GM21576 (cell line): ENCODE measurements around the gene SAV1.
"Not testable (repeated sequence)": the region's sequence is repeated elsewhere in the genome, so short reads cannot be mapped to it uniquely, and the experiment has no call there.

ENCODE experiments used
- ATAC-seq: cut with Tn5 transposase; IDR thresholded peaks from one replicate; pipeline ENCODE4 v1.9.1; 2021; ENCODE audit warnings: mild to moderate bottlenecking, moderate library complexity; ENCODE audit not compliant: unreplicated experiment

SAV1 gene

DNA sequence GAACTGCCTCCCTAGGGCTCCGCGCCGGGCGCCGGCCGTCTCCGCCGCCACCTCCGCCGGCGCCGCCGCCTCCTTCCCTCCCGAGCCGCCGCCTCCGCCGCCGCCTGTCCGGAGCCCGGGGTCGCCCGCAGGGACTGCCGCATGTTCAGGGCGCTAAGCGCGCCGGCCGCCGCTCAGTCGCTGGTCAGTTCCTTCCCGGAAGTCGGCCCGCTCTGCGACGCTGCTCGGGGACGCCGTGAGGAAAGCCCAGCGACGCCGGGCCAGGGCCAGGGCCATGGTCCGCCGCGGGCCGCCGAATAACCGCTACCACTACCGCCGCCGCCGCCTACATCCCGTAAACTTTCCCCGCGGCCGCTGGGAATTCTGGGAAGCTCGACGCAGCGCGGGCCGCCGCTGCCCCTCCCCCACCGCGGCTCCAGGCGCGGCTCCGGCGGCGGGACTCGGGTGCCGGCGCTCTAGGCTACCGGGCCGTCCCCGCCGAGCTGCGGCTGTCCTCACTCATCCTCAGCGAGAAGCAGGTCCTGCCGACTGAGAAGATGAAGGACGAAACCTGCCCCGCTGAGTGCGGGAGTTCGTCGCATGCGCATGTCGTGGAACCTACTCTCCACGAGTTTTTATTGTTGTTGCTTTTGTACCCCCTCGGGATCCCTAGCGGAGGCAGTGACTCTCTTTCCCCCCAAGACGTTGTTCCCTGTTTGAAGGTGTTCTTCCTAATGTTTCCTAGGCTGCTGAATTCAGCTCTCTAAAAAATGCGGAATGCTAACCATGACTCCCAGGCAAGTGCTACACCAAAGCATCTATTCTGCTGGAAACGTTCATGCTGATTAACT is at the start of gene SAV1:
TSS of gene SAV1 (minus strand) at position 311 of the 830 bp plus-strand sequence. CDS start 339 bp downstream, outside the sequence.
- peak; percentile 39 for ATAC-seq

DNA sequence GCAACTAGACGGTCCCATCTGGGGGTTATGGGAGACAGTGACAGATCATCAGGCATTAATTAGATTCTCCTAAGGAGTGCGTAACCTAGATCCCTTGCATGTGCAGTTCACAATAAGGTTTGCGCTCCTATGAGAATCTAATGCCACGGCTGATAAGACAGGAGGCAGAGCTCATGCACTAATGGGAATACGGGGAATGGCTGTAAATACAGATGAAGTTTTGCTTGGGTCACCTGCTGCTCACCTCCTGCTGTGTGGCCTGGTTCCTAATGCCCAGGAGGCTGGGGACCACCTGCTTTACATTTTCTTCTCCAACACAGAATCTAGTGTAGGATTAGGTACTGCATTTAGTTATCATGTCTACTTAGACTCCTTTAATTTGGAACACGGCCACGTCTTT is 49.7 kb upstream of the SAV1 start:
- ATAC-seq, result no peak

DNA sequence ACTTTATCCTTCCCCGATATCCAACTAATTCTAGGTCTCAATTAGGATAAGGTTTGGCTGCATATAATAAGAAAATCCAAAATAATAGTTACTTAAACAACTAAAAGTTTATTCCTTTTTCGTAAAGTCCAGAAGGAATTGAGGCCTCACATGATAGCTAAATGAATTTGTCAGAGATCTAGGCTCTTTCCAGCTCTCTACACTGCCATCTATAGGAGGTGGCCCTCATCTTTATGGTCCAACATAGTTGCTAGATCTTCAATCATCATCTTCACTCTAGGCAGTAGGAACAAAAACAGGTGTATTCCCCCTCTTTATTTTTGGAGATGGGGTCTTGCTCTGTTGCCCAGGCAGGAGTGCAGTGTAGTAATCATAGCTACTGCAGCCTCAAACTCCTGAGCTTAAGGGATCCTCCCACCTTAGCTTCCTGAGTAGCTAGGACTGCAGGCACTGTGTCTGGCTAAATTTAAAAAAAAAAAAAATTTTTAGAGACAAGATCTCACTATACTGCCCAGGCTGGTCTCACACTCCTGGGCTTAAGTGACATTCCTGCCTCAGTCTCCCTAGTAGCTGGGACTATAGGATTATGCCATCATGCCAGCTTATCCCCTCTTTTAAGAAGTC is 46.5 kb upstream of the SAV1 start:
- ATAC-seq, result no peak

DNA sequence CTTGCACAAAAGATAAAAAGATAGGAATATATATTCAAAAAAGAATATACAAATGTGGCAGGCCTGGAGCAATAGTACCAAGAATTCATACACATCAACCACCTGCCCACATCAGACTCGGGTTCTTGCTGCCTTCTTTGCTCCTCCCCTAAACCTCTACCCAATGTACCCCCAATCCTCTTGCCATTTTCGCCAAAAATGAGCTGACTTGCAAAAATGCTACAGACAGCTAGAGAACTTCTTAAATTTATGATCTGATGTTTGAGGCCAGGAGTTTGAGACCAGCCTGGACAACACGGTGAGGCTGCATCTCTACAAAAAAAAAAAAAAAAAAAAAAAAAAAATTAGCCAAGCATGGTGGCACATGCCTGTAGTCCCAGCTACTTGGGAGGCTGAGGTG is 42.9 kb upstream of the SAV1 start:
- no peak for ATAC-seq

DNA sequence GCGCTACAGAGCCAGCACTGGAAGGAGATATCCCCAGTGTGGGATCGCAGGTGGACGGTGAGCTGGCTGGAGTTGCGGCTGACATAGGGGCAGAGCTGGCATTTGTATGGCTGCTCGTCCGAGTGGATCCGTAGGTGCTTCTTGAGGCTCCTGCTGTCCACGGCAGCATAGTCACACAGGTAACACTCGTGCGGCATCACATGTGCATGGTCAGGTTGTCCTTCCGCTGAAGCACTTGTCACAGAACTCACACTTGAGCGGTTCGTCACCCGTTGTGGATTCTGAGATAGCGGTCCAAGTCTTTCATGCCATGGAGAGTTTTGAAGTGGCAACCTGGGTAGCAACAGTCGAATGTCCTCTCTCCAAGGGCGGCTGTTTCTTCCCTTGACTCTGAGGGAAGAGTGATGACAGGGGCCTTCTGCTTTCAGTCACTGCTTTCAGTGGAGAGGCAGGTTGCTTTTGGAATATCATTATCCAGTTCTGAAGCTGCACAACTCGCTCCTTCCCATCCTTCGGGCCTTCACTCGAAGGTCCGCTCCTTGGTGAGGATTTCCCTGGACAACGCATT is 37.0 kb upstream of the SAV1 start:
- ATAC-seq, result no peak

DNA sequence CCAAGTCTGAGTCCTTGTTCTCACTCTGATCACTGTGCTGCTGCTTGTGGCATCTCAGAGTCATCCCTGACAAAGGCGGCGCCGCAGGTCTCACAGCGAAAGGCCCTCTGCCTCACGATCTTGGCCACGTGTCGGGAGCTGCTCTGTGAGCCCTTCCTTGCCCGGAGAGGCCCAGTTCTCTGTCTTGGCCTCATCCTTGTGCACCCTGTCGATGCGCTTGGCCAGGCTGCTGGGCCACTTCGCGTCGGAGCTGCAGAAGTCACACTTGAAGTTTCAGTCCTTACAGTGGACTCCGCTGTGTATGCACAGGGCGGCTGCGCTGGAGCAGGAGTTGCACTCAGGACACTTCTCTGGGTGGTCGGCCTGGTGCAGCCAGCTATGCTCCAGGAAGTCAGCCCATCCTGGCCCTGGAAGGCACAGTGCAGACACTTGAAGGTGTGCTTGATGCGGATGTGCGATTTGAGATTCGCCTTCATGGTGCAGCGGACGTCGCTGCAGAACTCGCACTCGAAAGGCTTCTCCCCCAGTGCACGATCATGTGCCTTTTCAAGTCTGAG is 36.4 kb upstream of the SAV1 start:
- no peak for ATAC-seq

DNA sequence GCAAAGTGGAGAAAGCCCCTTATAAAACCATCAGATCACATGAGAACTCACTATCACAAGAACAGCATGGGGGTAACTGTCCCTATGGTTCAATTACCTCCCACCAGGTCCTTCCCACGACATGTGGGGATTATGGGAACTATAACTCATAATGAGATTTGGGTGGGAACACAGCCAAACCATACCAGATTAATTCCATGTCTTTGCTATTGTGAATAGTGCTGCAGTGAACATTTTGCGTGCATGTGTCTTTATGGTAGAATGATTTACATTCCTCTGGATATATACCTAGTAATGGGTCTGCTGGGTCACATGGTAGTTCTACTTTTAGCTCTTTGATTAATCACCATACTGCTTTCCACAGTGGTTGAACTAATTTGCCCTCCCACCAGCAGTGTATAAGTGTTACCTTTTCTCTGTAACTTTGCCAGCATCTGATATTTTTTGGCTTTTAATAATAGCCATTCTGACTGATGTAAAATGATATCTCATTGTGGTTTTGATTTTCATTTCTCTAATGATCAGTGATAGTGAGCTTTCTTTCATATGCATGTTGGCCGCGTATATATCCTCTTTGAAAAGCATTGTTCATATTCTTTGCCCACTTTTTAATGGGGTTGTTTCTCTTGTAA is 29.7 kb upstream of the SAV1 start:
- no peak for ATAC-seq

DNA sequence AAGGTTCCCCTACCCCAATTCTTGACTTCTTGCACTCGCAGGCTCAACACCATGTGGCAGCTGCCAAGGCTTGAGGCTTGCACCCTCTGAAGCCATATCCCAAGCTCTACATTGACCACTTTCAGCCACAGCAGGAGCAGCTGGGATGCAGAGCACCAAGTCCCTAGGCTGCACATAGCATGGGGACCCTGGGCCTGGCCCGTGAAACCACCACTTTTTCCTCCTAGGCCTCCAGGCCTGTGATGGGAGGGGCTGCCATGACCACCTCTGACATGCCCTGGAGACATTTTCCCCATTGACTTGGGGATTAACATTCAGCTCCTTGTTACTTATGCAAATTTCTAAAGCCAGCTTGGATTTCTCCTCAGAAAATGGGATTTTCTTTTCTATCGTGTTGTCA is 26.2 kb upstream of the SAV1 start:
- ATAC-seq, result not testable (repeated sequence)

DNA sequence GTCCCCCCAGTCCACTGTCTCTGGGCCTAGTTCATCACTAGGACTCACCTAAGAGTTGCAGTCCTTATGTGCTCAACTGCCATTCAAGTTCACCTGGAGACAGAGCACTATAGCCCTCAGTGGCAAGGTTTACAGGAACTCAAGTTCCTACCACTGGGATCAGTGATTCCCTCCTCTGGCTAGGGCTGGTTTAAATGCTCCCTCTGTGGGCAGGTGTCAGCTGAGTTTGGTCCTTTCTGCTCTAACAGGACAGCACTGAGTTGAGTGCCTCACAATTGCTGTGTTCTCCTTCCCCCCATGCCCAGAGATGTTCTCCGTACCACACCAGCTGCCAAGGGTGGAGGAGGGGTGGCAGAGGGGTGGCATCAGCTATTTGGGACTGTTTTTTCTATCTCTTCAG is 20.8 kb upstream of the SAV1 start:
- no peak for ATAC-seq

DNA sequence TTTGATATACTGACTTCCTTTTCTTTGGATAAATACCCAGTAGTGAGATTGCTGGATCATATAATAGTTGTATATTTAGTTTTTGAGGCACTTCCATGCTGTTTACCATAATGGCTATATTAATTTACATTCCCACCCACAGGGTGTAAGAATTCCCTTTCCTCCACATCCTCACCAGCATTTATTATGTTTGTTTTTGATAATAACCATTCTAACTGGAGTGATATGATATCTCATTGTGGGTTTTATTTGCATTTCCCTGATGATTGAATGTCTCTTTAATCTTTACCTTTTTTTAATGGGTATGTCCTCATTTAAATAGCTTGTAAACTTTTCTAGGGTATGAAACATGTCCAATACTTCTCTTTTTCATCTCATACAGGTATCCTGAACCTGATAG is 11.6 kb upstream of the SAV1 start:
- no peak for ATAC-seq

DNA sequence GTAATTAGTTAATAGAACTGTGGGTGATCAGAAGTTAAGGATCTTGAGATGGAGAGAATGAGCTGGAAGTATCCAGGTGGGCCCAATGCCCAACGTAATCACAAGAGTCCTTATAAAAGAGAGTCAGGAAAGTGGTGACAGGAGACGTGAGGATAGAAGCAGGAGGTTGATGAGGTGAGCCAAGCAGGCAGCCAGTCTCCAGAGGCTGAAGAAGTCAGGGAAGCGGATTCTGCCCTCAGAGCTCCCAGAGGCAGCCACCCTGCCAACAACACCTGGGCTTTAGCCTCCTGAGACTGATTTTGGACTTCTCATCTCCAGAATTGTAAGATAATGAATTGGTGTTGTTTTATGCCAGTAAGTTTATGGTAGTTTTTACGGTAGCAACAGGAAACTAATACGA is 10.1 kb upstream of the SAV1 start:
- no peak for ATAC-seq

DNA sequence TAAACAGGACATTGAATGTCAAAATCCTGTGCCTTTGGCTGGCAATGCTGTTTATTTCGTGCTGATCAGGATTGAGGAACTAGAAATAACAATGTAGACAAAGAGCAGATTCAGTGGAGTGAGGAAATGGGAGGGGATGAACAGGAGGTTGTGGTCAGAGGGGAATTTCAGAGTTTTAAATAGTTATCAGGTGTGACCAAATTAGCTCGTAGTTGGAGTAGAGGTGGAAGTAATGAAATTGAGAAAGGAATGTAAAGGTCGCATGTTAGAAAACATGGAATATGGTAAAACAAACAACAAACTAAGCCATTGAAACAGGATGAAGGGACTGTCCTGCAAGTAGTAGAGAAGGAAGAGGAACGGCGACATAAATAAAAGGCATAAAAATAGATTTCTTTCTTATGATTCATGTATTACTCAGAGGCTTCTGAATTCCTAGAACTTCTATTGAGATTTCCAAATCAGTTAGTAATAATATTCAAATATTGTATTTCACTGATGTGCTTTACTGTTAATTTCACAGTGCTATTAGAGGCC is 9.5 kb upstream of the SAV1 start:
- ATAC-seq, result peak; percentile 72

DNA sequence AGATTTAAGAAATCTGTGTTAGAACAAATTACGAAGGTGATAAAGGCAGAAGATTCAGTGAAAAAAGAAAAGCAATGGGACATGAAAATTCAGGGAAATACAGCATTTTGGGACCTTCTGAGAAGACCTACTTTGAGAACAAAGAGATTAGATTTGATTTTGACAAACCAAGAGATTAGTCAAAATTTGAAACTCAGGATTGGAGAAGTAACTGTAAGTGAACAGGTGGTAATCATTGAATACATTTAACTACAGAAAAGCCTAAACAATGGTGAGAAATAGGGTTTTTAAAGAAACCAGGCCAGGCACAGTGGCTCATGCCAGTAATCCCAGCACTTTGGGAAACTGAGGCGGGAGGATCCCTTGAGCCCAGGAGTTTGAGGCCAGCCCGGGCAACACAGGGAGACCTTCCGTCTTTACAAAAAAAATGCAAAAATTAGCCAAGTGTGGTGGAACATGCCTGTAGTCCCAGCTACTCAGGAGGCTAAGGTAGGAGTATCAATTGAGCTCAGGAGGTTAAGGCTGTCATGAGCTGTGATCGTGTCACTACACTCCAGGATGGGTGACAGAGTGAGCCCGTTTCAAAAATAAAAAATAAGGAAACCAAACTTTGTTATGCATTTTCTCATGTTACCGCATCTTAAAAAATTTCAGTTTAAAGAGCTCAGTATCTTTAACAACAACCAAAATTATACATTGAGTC is 8.9 kb upstream of the SAV1 start:
- no peak for ATAC-seq

DNA sequence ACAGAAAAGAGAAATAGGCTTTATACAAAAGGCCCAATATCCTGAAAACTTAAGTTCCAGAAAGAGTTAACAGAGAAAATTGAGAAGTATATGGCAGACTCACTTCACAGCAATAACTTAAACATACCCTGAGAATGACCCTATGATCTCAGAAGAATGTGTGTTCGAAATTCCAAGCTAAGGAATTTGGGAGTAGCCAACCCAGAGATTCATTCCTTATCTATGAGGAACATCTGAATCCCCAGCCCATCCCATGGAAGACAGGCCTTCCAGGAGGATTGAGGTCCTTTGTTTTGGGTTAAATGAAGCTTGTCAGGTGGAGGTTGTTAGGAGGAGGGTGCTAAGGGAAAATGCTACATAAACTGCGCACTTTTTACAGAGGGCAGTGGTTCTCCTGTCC is 7.5 kb upstream of the SAV1 start:
- no peak for ATAC-seq

DNA sequence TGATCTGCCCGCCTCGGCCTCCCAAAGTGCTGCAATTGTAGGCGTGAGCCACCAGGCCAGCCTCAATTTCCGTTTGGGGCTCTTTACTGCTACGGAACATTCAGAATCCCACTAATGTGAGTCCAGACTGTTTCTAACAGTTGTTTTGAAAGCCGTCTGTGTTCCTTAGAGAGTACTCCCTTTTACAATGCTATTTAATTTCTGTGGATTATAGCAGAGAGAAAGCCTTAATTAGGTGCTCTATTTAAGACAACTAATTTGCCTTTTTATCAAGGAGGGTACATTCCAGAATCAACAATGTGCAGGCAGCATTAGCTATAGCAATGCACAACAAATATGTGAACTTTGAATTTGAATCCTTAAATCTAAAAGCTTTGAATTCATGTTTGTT is 2.8 kb upstream of the SAV1 start:
- no peak for ATAC-seq

DNA sequence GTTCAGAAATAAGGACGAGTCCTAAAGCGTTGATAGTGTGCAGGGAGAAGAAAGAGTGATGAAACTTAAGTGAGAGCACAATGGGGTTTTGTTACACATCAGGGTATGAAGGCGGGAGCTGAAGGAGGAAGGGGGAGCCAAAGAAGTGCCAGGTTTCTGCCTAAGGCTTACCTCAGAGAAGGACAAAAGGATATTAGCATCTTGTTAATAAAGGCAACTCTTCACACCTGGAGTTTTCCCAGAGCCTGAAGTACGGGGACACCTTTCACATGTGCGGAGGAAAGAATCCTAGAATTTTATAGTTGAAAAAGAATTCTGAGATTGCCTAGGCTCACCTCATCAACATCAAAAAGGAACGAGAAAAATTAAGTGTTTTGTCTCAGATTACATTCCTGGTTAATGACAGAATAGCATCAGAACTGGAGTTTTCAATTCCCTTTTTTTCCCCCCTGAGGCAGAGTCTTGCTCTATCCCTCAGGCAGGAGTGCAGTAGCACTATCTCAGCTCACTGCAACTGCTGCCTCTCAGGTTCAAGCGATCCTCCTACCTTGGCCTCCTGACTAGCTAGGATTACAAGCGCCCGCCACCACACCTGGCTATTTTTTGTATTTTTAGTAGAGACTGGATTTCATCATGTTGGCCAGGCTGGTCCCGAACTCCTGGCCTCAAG is 2.2 kb upstream of the SAV1 start:
- no peak for ATAC-seq

DNA sequence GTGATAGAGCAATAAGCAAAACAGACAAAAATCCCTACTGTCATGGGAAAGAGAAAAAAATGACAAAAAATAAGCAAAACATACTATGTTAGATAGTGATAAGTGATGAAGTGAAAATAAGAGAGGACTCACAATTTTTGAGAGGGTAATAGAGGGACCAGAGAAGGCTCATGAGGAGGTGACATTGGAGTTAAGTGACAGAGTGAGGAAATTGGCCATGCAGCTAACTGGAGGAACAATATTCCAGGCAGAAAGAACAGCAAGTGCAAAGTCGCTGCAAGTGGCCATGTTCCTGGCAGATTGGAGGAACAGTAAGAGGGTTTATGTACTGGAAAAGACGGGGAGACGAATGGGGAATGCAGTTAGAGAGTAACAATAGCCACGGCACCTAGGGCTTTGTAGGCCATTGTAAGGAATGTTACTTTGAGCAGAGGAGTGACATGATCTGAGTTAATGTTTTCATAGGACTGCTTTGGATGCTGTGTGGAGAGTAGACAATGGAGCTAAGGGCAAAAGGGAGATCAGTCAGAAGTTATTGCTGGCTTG is 1.4 kb upstream of the SAV1 start:
- no peak for ATAC-seq

DNA sequence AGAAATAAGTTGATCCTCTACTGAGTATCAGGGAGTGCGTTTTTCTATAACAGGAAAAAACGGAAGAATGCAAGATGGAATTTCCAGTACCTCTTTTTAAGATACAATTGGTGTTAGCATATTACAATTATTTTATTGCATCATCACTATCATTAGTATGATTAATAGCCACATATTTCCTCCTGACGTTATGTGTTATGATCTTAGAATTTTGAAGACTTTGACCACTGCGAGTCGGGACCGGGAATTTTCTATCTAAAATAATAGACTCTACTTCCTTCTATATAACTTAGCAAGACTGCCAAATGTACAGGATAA is 679 bp upstream of the SAV1 start:
- ATAC-seq, result no peak

DNA sequence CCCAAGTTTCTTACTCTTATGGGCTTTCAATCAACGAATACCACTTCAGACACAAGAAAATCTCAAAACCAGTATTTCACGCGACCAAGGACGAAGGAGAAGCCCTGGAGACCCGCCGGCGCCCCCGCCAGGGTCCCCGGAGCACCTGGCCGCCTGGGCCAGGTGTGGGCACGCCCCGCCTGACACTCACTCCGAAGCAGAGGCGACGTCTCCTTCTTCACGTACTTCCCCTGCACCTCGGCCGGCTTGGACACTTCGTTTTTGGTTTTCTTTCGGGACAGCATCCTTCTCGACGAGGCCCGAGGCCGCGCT is 466 bp downstream of the SAV1 start:
- peak; percentile 48 for ATAC-seq
